Measurements from ENCODE around the gene PODN.

DNA sequence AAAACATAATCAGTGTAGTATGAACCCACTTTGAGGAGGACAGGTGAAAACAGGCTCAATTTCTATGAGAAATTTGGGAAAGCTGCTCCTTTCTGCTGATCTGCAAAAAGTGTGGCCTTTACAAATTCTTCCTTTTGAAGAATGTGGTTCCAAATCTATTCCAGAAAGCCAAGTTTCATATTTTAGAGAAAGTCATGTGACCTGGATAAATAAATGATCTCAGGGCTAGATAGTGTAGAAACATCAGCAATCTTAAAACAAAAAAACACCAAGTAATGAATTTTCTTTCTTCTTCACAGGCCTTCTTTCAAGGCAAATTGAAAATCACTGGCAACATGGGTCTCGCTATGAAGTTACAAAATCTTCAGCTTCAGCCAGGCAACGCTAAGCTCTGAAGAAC is 11.7 kb upstream of the PODN start:
- TF ChIP-seq SMC3 (IDR thresholded peaks at IDR 0.05; ENCODE audit: low read depth, low read length) (no peak), ELK1 (IDR thresholded peaks at IDR 0.05; ENCODE audit: borderline replicate concordance, low read depth, low read length) (no peak), POLR2A (IDR thresholded peaks at IDR 0.05; ENCODE audit: low read depth, low read length) (no peak)
- TF ChIP-seq, protein P1, sequence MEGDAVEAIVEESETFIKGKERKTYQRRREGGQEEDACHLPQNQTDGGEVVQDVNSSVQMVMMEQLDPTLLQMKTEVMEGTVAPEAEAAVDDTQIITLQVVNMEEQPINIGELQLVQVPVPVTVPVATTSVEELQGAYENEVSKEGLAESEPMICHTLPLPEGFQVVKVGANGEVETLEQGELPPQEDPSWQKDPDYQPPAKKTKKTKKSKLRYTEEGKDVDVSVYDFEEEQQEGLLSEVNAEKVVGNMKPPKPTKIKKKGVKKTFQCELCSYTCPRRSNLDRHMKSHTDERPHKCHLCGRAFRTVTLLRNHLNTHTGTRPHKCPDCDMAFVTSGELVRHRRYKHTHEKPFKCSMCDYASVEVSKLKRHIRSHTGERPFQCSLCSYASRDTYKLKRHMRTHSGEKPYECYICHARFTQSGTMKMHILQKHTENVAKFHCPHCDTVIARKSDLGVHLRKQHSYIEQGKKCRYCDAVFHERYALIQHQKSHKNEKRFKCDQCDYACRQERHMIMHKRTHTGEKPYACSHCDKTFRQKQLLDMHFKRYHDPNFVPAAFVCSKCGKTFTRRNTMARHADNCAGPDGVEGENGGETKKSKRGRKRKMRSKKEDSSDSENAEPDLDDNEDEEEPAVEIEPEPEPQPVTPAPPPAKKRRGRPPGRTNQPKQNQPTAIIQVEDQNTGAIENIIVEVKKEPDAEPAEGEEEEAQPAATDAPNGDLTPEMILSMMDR (conservative IDR thresholded peaks at IDR 0.05; ENCODE audit: low read depth, low read length), result no peak
